PC-3 (cell line): ENCODE results near the gene SNX13. TPM values are rescaled to one million over a fixed set of nuclear protein-coding genes. Genes with fewer than 3 reads are reported as not detected.
A peak's percentile ranks its signal among the peaks of the same experiment; 100 is the strongest.

Experiments
- ATAC-seq: fragments of 200-7000 bp; cut with Tn5 transposase; 2 replicates; pipeline ENCODE4 v1.9.1; 2020; ENCODE audit warnings: mild to moderate bottlenecking, moderate library complexity
- BruUV-seq: library from RNA; stranded (reverse); fragments of 400-500 nt; replicated peaks from 2 replicates; lab custom pipeline; 2021; lab: Mats Ljungman, UMichigan
- CTCF ChIA-PET: fragments of 300-600 bp; sonication (Branson Sonifier 250); formaldehyde crosslinking; loops from one replicate; lab custom pipeline; 2022; ENCODE audit warnings: antibody characterized with exemption; lab: Charles Lee
- POLR2A ChIA-PET: fragments of 300-600 bp; sonication (Branson Sonifier 250); formaldehyde crosslinking; loops from one replicate; lab custom pipeline; 2022; ENCODE audit warnings: antibody characterized with exemption; ENCODE audit not compliant: unreplicated experiment; lab: Charles Lee
- DNase-seq: peaks from one replicate; pipeline ENCODE4 v3.0.0-alpha.2; 2015
- H2AFZ ChIP-seq: fragments of 300-600 bp; sonication (generic); 2 replicates; pipeline ENCODE4 v1.6.0; 2016; ENCODE audit warnings: antibody characterized with exemption, low read length
- H3F3A ChIP-seq: fragments of 300-600 bp; sonication (generic); one replicate; pipeline ENCODE4 v1.6.0; 2017; ENCODE audit warnings: antibody characterized with exemption, low read length, control low read depth, mild to moderate bottlenecking; ENCODE audit not compliant: unreplicated experiment
- H3K27ac ChIP-seq: fragments of 300-600 bp; sonication (generic); 2 replicates; pipeline ENCODE4 v1.5.1; 2016; ENCODE audit warnings: mild to moderate bottlenecking, low read length
- H3K27me3 ChIP-seq: fragments of 300-600 bp; sonication (generic); 2 replicates; pipeline ENCODE4 v1.6.1; 2016; ENCODE audit warnings: low read length, mixed read lengths
- H3K36me3 ChIP-seq: fragments of 300-600 bp; sonication (generic); 2 replicates; pipeline ENCODE4 v1.6.1; 2016; ENCODE audit warnings: low read depth, mixed run types, low read length, mixed read lengths
- H3K4me1 ChIP-seq: fragments of 300-600 bp; sonication (generic); 2 replicates; pipeline ENCODE4 v1.5.1; 2016; ENCODE audit warnings: low read length; ENCODE audit not compliant: insufficient read depth
- H3K4me2 ChIP-seq: fragments of 300-600 bp; sonication (generic); 2 replicates; pipeline ENCODE4 v1.6.0; 2016; ENCODE audit warnings: low read length
- H3K4me3 ChIP-seq: fragments of 300-600 bp; sonication (generic); 2 replicates; pipeline ENCODE4 v1.5.1; 2016; ENCODE audit warnings: mild to moderate bottlenecking, low read length, mixed read lengths
- H3K79me2 ChIP-seq: fragments of 300-600 bp; sonication (generic); 2 replicates; pipeline ENCODE4 v1.6.1; 2017; ENCODE audit warnings: low read length, mixed read lengths
- H3K9ac ChIP-seq: fragments of 300-600 bp; sonication (generic); 2 replicates; pipeline ENCODE4 v1.6.0; 2016; ENCODE audit warnings: mild to moderate bottlenecking, low read length
- H3K9me2 ChIP-seq: fragments of 300-600 bp; sonication (generic); replicated peaks from 2 replicates; pipeline ENCODE4 v1.6.1; 2016; ENCODE audit warnings: mixed run types, low read length, mixed read lengths
- H3K9me3 ChIP-seq: fragments of 300-600 bp; sonication (generic); 2 replicates; pipeline ENCODE4 v1.6.1; 2016; ENCODE audit warnings: low read length, mixed read lengths
- H4K20me1 ChIP-seq: fragments of 300-600 bp; sonication (generic); 2 replicates; pipeline ENCODE4 v1.6.1; 2016; ENCODE audit warnings: low read length, mixed read lengths
- EZH2 ChIP-seq: fragments of 300-600 bp; sonication (generic); IDR thresholded peaks from one replicate; pipeline ENCODE4 v1.6.1; 2017; ENCODE audit warnings: antibody characterized with exemption, mild to moderate bottlenecking, low read length; ENCODE audit not compliant: unreplicated experiment
- EZH2phosphoT487 ChIP-seq: fragments of 300-600 bp; sonication (generic); IDR thresholded peaks from 2 replicates; pipeline ENCODE4 v1.6.1; 2018; ENCODE audit warnings: mild to moderate bottlenecking, antibody characterized with exemption, low read length, borderline replicate concordance
- intact Hi-C: fragments of 100-400 bp; cut with micrococcal nuclease; formaldehyde crosslinking; loops from 2 replicates; pipeline ENCODE4 v1.9.0; 2023
- total RNA-seq: library from RNA; depleted of rRNA; stranded (reverse); fragments of >200 nt; gene quantifications from 2 replicates; pipeline ENCODE4 v1.2.3, GENCODE V29; 2014
- TF ChIP-seq, protein P1 (sequence below): fragments of 300-600 bp; sonication (generic); conservative IDR thresholded peaks from 2 replicates; pipeline ENCODE4 v1.5.1; 2017; ENCODE audit warnings: antibody characterized with exemption, low read depth, mild to moderate bottlenecking, low read length

SNX13 gene
- total RNA-seq, 1 experiment from 2014 or later = 33.9 TPM

DNA sequence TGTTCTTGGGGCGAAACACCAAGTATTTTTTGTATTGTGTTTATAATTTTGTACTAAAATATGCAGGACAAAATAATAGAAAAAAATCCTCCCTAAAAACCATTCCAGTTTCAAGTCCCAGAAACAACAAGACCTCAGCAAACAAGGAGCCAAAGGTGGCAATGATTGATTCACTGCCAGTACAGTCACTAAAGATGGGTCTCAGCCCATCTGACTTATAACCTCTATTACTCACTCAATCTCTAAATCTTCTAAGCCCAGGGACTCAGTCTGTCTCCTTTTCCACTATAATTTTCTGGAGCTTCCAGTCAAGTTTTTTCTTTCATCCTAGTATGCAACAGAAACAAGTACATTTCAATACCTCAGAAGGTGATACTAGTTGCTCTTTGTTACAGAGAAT lies 33.3 kb downstream of the SNX13 start:
- POLR2A ChIA-PET = no interaction called here
- Histone ChIP-seq H4K20me1 (no peaks in the 10 kb centered on the region), H3K79me2 (peaks cover 95% of the 10 kb centered on the region)

DNA sequence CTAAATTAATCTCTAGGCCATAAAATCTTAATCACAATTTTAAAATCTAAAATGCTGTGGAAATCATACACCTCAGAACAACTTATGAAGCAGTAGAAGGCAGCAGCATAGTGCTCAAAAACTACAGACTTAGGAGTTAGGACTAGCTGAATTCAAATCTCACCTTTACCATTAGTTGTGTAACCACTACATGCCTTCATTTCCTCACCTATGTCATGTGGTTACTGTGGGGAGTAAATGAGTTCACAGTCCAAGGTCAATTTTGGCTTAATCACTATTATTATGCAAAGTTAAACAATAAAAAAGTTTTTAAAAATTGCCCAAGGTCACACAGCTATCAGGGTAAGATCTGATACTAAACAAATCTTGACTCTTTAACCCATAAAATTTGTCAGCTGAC lies 37.0 kb downstream of the SNX13 start:
- TF ChIP-seq EZH2phosphoT487 (no peak), EZH2 (no peak)
- TF ChIP-seq, protein P1, sequence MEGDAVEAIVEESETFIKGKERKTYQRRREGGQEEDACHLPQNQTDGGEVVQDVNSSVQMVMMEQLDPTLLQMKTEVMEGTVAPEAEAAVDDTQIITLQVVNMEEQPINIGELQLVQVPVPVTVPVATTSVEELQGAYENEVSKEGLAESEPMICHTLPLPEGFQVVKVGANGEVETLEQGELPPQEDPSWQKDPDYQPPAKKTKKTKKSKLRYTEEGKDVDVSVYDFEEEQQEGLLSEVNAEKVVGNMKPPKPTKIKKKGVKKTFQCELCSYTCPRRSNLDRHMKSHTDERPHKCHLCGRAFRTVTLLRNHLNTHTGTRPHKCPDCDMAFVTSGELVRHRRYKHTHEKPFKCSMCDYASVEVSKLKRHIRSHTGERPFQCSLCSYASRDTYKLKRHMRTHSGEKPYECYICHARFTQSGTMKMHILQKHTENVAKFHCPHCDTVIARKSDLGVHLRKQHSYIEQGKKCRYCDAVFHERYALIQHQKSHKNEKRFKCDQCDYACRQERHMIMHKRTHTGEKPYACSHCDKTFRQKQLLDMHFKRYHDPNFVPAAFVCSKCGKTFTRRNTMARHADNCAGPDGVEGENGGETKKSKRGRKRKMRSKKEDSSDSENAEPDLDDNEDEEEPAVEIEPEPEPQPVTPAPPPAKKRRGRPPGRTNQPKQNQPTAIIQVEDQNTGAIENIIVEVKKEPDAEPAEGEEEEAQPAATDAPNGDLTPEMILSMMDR = no peak
- BruUV-seq = no TSS peak
- CTCF ChIA-PET = no interaction called here
- ATAC-seq = no peak
- no peak overlapping the region for H2AFZ ChIP-seq
- H3K9ac ChIP-seq = no peak overlapping the region
- no peaks in the 10 kb centered on the region for H3F3A ChIP-seq
- intact Hi-C loops = no loop called here
- H3K27ac ChIP-seq = no peak overlapping the region
- no peaks in the 10 kb centered on the region for H3K27me3 ChIP-seq
- peaks cover 58% of the 10 kb centered on the region for H3K79me2 ChIP-seq
- H3K36me3 ChIP-seq = no peaks in the 10 kb centered on the region
- peaks cover 11% of the 10 kb centered on the region for H3K4me1 ChIP-seq
- no peak overlapping the region for H3K4me2 ChIP-seq
- H3K9me2 ChIP-seq = no peaks in the 10 kb centered on the region
- POLR2A ChIA-PET = no interaction called here
- H3K4me3 ChIP-seq = no peak overlapping the region
- no peaks in the 10 kb centered on the region for H3K9me3 ChIP-seq
- no peaks in the 10 kb centered on the region for H4K20me1 ChIP-seq
- DNase-seq = no peak

More for the DNA sequence above, 33.3 kb downstream of the SNX13 start:
- CTCF ChIA-PET = no interaction called here
- Histone ChIP-seq H3K27ac (no peak overlapping the region), H3K4me3 (no peak overlapping the region), H3K27me3 (no peaks in the 10 kb centered on the region), H3K9ac (no peak overlapping the region), H3K36me3 (0 out of 2 replicates have a peak, but pooled peaks cover 4% of the 10 kb centered on the region), H3K4me2 (no peak overlapping the region), H3K4me1 (peaks cover 11% of the 10 kb centered on the region), H3K9me2 (no peaks in the 10 kb centered on the region), H2AFZ (no peak overlapping the region), H3K9me3 (no peaks in the 10 kb centered on the region), H3F3A (no peaks in the 10 kb centered on the region)
- BruUV-seq = no TSS peak
- ATAC-seq (peak; percentile 57; the same call in 1 of the 2 replicates), DNase-seq (peak; percentile 41)
- TF ChIP-seq, protein P1 = no peak
- TF ChIP-seq EZH2 (no peak), EZH2phosphoT487 (no peak)
- intact Hi-C loops = no loop called here

DNA sequence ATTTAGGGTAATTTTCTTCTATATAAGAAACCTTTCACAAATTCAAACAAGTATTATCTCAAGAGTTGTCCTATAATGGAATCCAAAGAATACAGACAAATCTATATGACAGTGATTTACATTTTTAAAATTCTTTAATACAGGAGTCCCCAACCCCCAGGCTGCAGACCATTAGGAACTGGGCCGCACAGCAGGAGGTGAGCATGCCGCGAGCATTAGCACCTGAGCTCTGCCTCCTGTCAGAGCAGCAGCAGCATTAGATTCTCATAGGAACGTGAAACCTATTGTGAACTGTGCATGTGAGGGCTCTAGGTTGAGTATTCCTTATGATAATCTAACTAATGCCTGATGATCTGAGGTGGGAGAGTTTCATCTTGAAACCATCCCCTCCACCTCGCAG lies 37.7 kb downstream of the SNX13 start:
- no peaks in the 10 kb centered on the region for H3K36me3 ChIP-seq
- POLR2A ChIA-PET = no interaction called here
- peaks cover 51% of the 10 kb centered on the region for H3K79me2 ChIP-seq
- H3K4me3 ChIP-seq = no peak overlapping the region
- DNase-seq = no peak
- ATAC-seq = no peak
- TF ChIP-seq EZH2phosphoT487 = no peak
- TF ChIP-seq EZH2 = no peak
- TF ChIP-seq, protein P1 = no peak
- no peaks in the 10 kb centered on the region for H3K27me3 ChIP-seq
- no peaks in the 10 kb centered on the region for H4K20me1 ChIP-seq
- no peak overlapping the region for H3K9ac ChIP-seq
- no peaks in the 10 kb centered on the region for H3K9me3 ChIP-seq
- no peaks in the 10 kb centered on the region for H3F3A ChIP-seq
- intact Hi-C loops = no loop called here
- no TSS peak for BruUV-seq
- H3K4me1 ChIP-seq = peaks cover 10% of the 10 kb centered on the region
- no peak overlapping the region for H2AFZ ChIP-seq
- no peak overlapping the region for H3K4me2 ChIP-seq
- H3K27ac ChIP-seq = no peak overlapping the region
- CTCF ChIA-PET = no interaction called here
- no peaks in the 10 kb centered on the region for H3K9me2 ChIP-seq
